CD4-positive, alpha-beta T cell treated with Interleukin-15 for 4 hours (primary cell): Measurements from ENCODE around the gene DLX5.
A peak's percentile ranks its signal among the peaks of the same experiment; 100 is the strongest.

Experiments used
- DNase-seq: peaks from one replicate; pipeline ENCODE4 v3.0.0-alpha.2; 2020; ENCODE audit warnings: low spot score

The DLX5 gene

GRCh38 chr7:97018126-97018601 is 6.5 kb downstream of the DLX5 start:
- no peak for DNase-seq

GRCh38 chr7:97017192-97018125 is 7.2 kb downstream of the DLX5 start:
- no peak for DNase-seq

- DNase-seq, result no peak
Observed at GRCh38 chr7:97016381-97017191, 8.0 kb downstream of the DLX5 start.

GRCh38 chr7:97015756-97016380 is 8.8 kb downstream of the DLX5 start:
- DNase-seq, result no peak

- no peak for DNase-seq
Observed at GRCh38 chr7:97015279-97015678, 9.4 kb downstream of the DLX5 start.

GRCh38 chr7:97014145-97014750 is 10.4 kb downstream of the DLX5 start:
- DNase-seq, result no peak

GRCh38 chr7:97013845-97014134 is 10.8 kb downstream of the DLX5 start:
- DNase-seq, result no peak

- DNase-seq, result no peak
Observed at GRCh38 chr7:97013134-97013844, 11.3 kb downstream of the DLX5 start.

GRCh38 chr7:97012365-97013133 is 12.1 kb downstream of the DLX5 start:
- DNase-seq, result no peak

GRCh38 chr7:97011536-97012364 is 12.9 kb downstream of the DLX5 start:
- no peak for DNase-seq

- DNase-seq, result no peak
Observed at GRCh38 chr7:97011104-97011503, 13.5 kb downstream of the DLX5 start.

- DNase-seq, result no peak
Observed at GRCh38 chr7:97009753-97010732, 14.6 kb downstream of the DLX5 start.

GRCh38 chr7:97008275-97008917 is 16.2 kb downstream of the DLX5 start:
- DNase-seq, result no peak

- no peak for DNase-seq
Observed at GRCh38 chr7:97007583-97007861, 17.1 kb downstream of the DLX5 start.

- DNase-seq, result no peak
Observed at GRCh38 chr7:97006816-97007582, 17.6 kb downstream of the DLX5 start.

- peak; percentile 2 for DNase-seq
Observed at GRCh38 chr7:97006055-97006815, 18.4 kb downstream of the DLX5 start.
